Measurements from ENCODE around the gene CEP85.

DNA sequence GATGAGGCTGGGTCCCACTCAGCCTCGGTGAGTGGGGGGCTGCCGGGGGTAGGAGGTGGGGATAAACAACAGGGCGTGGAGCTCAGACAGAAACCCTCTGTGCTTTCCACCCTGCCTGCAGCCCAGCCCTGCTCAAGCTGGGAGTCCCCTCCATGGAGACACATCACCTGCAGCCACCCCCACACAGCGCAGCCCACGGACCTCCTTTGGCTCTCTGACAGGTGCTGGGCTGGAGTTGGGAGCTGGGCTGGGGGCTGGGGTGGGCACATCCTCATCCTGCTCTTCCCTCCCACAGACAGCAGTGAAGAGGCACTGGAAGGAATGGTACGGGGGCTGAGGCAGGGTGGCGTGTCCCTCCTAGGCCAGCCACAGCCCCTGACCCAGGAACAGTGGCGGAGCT, 45.5 kb upstream of the CEP85 start:
- TF ChIP-seq, protein P1, sequence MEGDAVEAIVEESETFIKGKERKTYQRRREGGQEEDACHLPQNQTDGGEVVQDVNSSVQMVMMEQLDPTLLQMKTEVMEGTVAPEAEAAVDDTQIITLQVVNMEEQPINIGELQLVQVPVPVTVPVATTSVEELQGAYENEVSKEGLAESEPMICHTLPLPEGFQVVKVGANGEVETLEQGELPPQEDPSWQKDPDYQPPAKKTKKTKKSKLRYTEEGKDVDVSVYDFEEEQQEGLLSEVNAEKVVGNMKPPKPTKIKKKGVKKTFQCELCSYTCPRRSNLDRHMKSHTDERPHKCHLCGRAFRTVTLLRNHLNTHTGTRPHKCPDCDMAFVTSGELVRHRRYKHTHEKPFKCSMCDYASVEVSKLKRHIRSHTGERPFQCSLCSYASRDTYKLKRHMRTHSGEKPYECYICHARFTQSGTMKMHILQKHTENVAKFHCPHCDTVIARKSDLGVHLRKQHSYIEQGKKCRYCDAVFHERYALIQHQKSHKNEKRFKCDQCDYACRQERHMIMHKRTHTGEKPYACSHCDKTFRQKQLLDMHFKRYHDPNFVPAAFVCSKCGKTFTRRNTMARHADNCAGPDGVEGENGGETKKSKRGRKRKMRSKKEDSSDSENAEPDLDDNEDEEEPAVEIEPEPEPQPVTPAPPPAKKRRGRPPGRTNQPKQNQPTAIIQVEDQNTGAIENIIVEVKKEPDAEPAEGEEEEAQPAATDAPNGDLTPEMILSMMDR (IDR thresholded peaks at IDR 0.05 in 4 of 5, conservative IDR thresholded peaks at IDR 0.05 in 1 of 5) = no peak
- TF ChIP-seq POLR2A (IDR thresholded peaks at IDR 0.05) = no peak
